ENCODE measurements around the gene TPCN2. TPM values are rescaled to one million over a fixed set of nuclear protein-coding genes. Genes with fewer than 3 reads are reported as not detected.

TPCN2 gene
- total RNA-seq, 1 experiment from 2014 or later: 15.2 TPM

GRCh38 chr11:69115586-69116560 is 67.1 kb downstream of the TPCN2 start:
- POLR2A ChIA-PET: no interaction called here
- no peaks in the 10 kb centered on the region for H3K9me2 ChIP-seq (ENCODE audit: insufficient read depth)
- intact Hi-C loops (cut with micrococcal nuclease): no loop called here
- H3K4me3 ChIP-seq (replicated peaks in 1 of 2; ENCODE audit: low read depth in 1 of 2, low read length in 2 of 2): no peak overlapping the region
- H3K27me3 ChIP-seq (ENCODE audit: insufficient read depth, low read length): no peaks in the 10 kb centered on the region
- RAD21 ChIA-PET (ENCODE audit: low non-redundant PET in 1 of 2, low total read pairs in 2 of 2, uncharacterized antibody in 2 of 2, unreplicated experiment in 2 of 2): no interaction called here
- ATAC-seq: peak; percentile 35; the same call in 1 of the 2 replicates
- no peaks in the 10 kb centered on the region; a peak in 1 of 4 replicates for H3K9me3 ChIP-seq (ENCODE audit: control insufficient read depth in 1 of 2, insufficient read depth in 1 of 2, low read depth in 1 of 2, low read length in 2 of 2)
- BruUV-seq (replicated peaks): no TSS peak
- no peak overlapping the region for H3K4me2 ChIP-seq (ENCODE audit: low read length)
- TF ChIP-seq ZFX (IDR thresholded peaks at IDR 0.05) (no peak), CBX3 (IDR thresholded peaks at IDR 0.05; ENCODE audit: low read depth) (no peak), POLR2A (IDR thresholded peaks at IDR 0.05; ENCODE audit: borderline replicate concordance, extremely low read depth, insufficient read depth, insufficient read length) (no peak), EZH2phosphoT487 (IDR thresholded peaks at IDR 0.05; ENCODE audit: borderline replicate concordance) (no peak), SIN3A (IDR thresholded peaks at IDR 0.05; ENCODE audit: low read depth) (no peak)
- TF ChIP-seq, protein P1, sequence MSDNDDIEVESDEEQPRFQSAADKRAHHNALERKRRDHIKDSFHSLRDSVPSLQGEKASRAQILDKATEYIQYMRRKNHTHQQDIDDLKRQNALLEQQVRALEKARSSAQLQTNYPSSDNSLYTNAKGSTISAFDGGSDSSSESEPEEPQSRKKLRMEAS (IDR thresholded peaks at IDR 0.05): no peak
- H2AFZ ChIP-seq (ENCODE audit: low read depth, low read length, poor library complexity, severe bottlenecking): no peak overlapping the region
- H3K36me3 ChIP-seq (ENCODE audit: control insufficient read depth in 1 of 2, insufficient read depth in 2 of 2, low read length in 2 of 2): no peaks in the 10 kb centered on the region
- CTCF ChIA-PET: no interaction called here
- no peak overlapping the region for H3K27ac ChIP-seq (ENCODE audit: low read depth, low read length)
- no peak for DNase-seq (ENCODE audit: low read depth, low spot score)
- H3K79me2 ChIP-seq (ENCODE audit: insufficient read depth, low read length): no peaks in the 10 kb centered on the region
- H3K9ac ChIP-seq (ENCODE audit: low read length): no peak overlapping the region
- H3K4me1 ChIP-seq (ENCODE audit: control insufficient read depth in 1 of 2, insufficient read depth in 2 of 2, low read length in 2 of 2): peaks cover 16 to 33% of the 10 kb centered on the region in 2 experiments; a peak in 3 of 4 replicates
- H4K20me1 ChIP-seq (ENCODE audit: insufficient read depth): no peaks in the 10 kb centered on the region

GRCh38 chr11:69116671-69117070 is 67.9 kb downstream of the TPCN2 start:
- no peaks in the 10 kb centered on the region for H3K79me2 ChIP-seq (ENCODE audit: insufficient read depth, low read length)
- ChIA-PET CTCF (no interaction called here), POLR2A (no interaction called here), RAD21 (ENCODE audit: low non-redundant PET in 1 of 2, low total read pairs in 2 of 2, uncharacterized antibody in 2 of 2, unreplicated experiment in 2 of 2) (no interaction called here)
- H3K36me3 ChIP-seq (ENCODE audit: control insufficient read depth in 1 of 2, insufficient read depth in 2 of 2, low read length in 2 of 2): no peaks in the 10 kb centered on the region
- no peak overlapping the region for H3K27ac ChIP-seq (ENCODE audit: low read depth, low read length)
- H3K27me3 ChIP-seq (ENCODE audit: insufficient read depth, low read length): no peaks in the 10 kb centered on the region
- BruUV-seq (replicated peaks): no TSS peak
- peaks cover 23 to 41% of the 10 kb centered on the region in 2 experiments for H3K4me1 ChIP-seq (ENCODE audit: control insufficient read depth in 1 of 2, insufficient read depth in 2 of 2, low read length in 2 of 2)
- H2AFZ ChIP-seq (ENCODE audit: low read depth, low read length, poor library complexity, severe bottlenecking): no peak overlapping the region
- H3K9me2 ChIP-seq (ENCODE audit: insufficient read depth): no peaks in the 10 kb centered on the region
- ATAC-seq: no peak
- no peak overlapping the region for H3K9ac ChIP-seq (ENCODE audit: low read length)
- no peaks in the 10 kb centered on the region for H4K20me1 ChIP-seq (ENCODE audit: insufficient read depth)
- no peak for DNase-seq (ENCODE audit: low read depth, low spot score)
- no peak overlapping the region for H3K4me3 ChIP-seq (replicated peaks in 1 of 2; ENCODE audit: low read depth in 1 of 2, low read length in 2 of 2)
- no peaks in the 10 kb centered on the region; a peak in 1 of 4 replicates for H3K9me3 ChIP-seq (ENCODE audit: control insufficient read depth in 1 of 2, insufficient read depth in 1 of 2, low read depth in 1 of 2, low read length in 2 of 2)
- intact Hi-C loops (cut with micrococcal nuclease): no loop called here
- H3K4me2 ChIP-seq (ENCODE audit: low read length): no peak overlapping the region
- TF ChIP-seq ELF1 (IDR thresholded peaks at IDR 0.05; ENCODE audit: borderline replicate concordance, low read depth): no peak
- TF ChIP-seq SP1 (IDR thresholded peaks at IDR 0.05; ENCODE audit: low read depth): no peak
- TF ChIP-seq, protein P2, sequence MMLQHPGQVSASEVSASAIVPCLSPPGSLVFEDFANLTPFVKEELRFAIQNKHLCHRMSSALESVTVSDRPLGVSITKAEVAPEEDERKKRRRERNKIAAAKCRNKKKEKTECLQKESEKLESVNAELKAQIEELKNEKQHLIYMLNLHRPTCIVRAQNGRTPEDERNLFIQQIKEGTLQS (IDR thresholded peaks at IDR 0.05): no peak
- no peak for TF ChIP-seq RAD21 (IDR thresholded peaks at IDR 0.05; ENCODE audit: low read depth)
- no peak for TF ChIP-seq SIN3A (IDR thresholded peaks at IDR 0.05; ENCODE audit: low read depth)
- no peak for TF ChIP-seq POLR2A (IDR thresholded peaks at IDR 0.05; ENCODE audit: borderline replicate concordance, extremely low read depth, insufficient read depth, insufficient read length)
- no peak for TF ChIP-seq ZNF274 (IDR thresholded peaks at IDR 0.05; ENCODE audit: low read depth, low read length)
- TF ChIP-seq FOSL1 (IDR thresholded peaks at IDR 0.05; ENCODE audit: low read depth): no peak
- no peak for TF ChIP-seq TCF7L2 (IDR thresholded peaks at IDR 0.05; ENCODE audit: borderline replicate concordance, extremely low read depth, insufficient read depth, insufficient read length)
- TF ChIP-seq ZBTB33 (IDR thresholded peaks at IDR 0.05; ENCODE audit: extremely low read depth, insufficient replicate concordance, low read length): no peak
- no peak for TF ChIP-seq POLR2AphosphoS5 (IDR thresholded peaks at IDR 0.05; ENCODE audit: low read depth, low read length)
- TF ChIP-seq JUND (IDR thresholded peaks at IDR 0.05): no peak
- no peak for TF ChIP-seq CBX3 (IDR thresholded peaks at IDR 0.05; ENCODE audit: low read depth)
- TF ChIP-seq ZFX (IDR thresholded peaks at IDR 0.05): no peak
- no peak for TF ChIP-seq YY1 (IDR thresholded peaks at IDR 0.05; ENCODE audit: extremely low read depth, insufficient replicate concordance, low read depth, low read length)
- no peak for TF ChIP-seq SRF (IDR thresholded peaks at IDR 0.05; ENCODE audit: low read depth)
- TF ChIP-seq EZH2 (IDR thresholded peaks at IDR 0.05): no peak
